ENCODE measurements around the gene USP17L28.
"Not testable (repeated sequence)": the region's sequence is repeated elsewhere in the genome, so short reads cannot be mapped to it uniquely, and the experiment has no call there.

USP17L28 gene

DNA sequence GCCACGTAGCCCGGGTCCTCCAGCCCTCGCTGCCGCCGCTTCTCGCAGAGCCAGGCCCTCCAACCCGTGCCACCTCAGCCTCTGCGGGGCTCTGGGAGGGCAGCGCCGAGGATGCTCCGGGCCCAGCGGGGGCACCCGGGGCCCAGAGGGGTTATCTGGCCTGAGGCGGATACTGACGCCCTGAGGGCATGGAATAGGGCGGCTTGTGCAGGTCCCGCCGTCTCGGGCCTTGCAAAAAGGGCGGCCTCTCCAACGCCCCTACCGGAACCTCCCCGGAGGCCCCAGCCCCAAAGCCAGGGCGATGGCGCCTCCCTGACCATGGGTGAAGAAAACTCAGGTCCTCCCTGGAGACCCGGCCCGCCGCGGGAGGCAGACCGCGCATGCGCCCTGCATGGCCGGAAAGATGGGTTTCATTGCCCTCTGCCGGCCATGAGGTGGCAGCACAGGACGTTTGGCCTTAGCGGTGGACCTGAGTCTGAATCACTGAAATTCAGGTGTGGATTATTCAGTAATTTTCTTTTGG is 32.4 kb downstream of the USP17L28 start:
- H3K4me1 ChIP-seq (ENCODE audit: insufficient read depth, low read length); H3K27ac ChIP-seq (ENCODE audit: low read depth, low read length); H3K27me3 ChIP-seq (ENCODE audit: insufficient read depth, low read length); H3K36me3 ChIP-seq (ENCODE audit: insufficient read depth, low read length); H3K9me3 ChIP-seq (ENCODE audit: insufficient read depth, low read depth, low read length); H3K9ac ChIP-seq (ENCODE audit: low read depth, low read length): not testable (repeated sequence)
- 64% methylated on average over 28 of the region's 36 CpGs for WGBS
- H3K4me3 ChIP-seq (ENCODE audit: low read length) = peak overlapping the region; percentile 34

DNA sequence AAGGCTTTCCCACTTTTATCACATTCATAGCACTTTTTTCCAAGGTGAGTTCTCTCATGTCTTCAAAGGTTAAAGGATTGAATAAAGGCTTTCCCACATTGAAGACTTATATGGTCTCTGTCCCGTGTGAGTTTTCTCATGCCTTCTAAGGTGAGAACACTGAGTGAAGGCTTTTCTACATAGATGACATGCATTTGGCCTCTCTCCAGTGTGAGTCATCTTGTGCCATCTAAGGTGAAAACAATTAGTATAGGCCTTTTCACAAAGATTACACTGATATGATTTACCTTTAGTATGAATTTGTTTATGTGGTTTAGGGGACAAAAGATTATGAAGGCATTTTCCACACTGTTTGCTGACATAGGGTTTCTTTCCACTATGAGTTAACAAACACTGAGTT is 35.4 kb downstream of the USP17L28 start:
- Histone ChIP-seq H3K27me3 (ENCODE audit: insufficient read depth, low read length) (no peaks in the 10 kb centered on the region), H3K4me3 (ENCODE audit: low read length) (no peak overlapping the region), H3K36me3 (ENCODE audit: insufficient read depth, low read length) (no peaks in the 10 kb centered on the region), H3K4me1 (ENCODE audit: insufficient read depth, low read length) (no peaks in the 10 kb centered on the region), H3K9me3 (ENCODE audit: insufficient read depth, low read depth, low read length) (no peaks in the 10 kb centered on the region), H3K27ac (ENCODE audit: low read depth, low read length) (no peak overlapping the region), H3K9ac (ENCODE audit: low read depth, low read length) (no peak overlapping the region)
- WGBS = 70% methylated on average over 1 of the region's 1 CpG

DNA sequence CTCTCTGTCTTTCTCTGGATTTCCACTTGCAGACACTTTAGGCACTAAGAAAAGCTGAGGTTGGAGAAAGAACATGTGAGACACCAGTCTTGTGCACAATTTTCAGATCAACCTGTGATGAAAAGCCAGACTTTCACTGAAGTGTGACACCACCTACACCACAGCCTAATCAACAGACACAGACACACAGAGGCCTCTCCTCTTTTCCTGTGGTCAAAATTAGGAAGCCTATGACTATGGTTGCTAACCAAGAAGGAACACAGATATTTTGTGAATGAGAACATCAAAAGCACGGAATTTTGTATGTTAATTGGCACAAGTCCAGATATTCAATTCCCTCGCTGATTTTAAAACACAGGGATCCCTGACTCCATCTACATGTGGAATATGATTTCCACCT is 40.3 kb downstream of the USP17L28 start:
- H3K27me3 ChIP-seq (ENCODE audit: insufficient read depth, low read length); H3K27ac ChIP-seq (ENCODE audit: low read depth, low read length); H3K9ac ChIP-seq (ENCODE audit: low read depth, low read length); H3K4me3 ChIP-seq (ENCODE audit: low read length); H3K4me1 ChIP-seq (ENCODE audit: insufficient read depth, low read length); H3K9me3 ChIP-seq (ENCODE audit: insufficient read depth, low read depth, low read length); H3K36me3 ChIP-seq (ENCODE audit: insufficient read depth, low read length): not testable (repeated sequence)
- 84% methylated on average over 2 of the region's 2 CpGs for WGBS

All from HUES64 (cell line).